ENCODE data around the gene GIN1. TPM values are rescaled to one million over a fixed set of nuclear protein-coding genes. Genes with fewer than 3 reads are reported as not detected.

GIN1 gene
- total and polyA plus RNA-seq, 9 of the 15 experiments (the other 6 are each of a cell fraction or from before 2014, with no cell fraction given), result 2.4 to 9.8 (median 7.8) TPM

DNA sequence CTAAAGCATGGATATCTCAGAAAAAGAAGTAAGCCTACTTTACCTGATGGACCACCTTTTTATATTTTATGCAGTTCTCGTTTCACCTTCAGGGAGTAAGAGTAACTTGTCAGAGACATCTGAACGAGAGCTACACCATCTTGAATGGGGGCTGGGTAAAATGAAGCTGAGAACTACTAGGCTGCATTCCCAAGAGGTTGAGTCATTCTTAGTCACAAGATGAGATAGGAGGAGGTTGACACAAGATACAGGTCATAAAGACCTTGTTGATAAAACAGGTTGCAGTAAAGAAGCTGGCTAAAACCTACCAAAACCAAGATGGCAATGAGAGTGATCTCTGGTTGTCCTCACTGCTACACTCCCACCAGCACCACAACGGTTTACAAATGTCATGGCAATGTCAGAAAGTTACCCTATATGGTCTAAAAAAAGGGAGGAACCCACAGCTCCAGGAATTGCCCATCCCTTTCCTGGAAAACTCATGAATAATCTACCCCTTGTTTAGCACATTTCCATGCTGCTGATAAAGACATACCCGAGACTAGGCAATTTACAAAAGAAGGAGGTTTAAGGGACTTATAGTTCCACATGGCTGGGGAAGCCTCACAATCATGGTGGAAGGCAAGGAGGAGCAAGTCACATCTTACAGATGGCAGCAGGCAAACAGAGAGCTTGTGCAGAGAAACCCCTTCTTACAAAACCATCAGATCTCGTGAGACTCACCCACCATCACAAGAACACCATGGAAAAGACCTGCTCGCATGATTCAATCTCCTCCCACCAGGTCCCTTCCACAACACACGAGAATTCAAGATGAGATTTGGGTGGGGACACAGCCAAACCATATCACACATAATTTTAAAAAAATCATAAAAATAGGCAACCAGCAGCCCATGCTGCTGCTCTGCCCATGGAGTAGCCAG, 62.5 kb downstream of the GIN1 start (continued):
- TF ChIP-seq CBFA2T3 (IDR thresholded peaks at IDR 0.05), result peak; percentile 30
- peak; percentile 90 for TF ChIP-seq TCFL5 (CRISPR knock-in tag; conservative IDR thresholded peaks at IDR 0.05)
- TF ChIP-seq SIN3A (IDR thresholded peaks at IDR 0.05; ENCODE audit: borderline replicate concordance in 2 of 2, control insufficient read depth in 1 of 2, low read depth in 2 of 2, low read length in 2 of 2), result no peak
- peak; percentile 97 for TF ChIP-seq HBP1 (CRISPR knock-in tag; IDR thresholded peaks at IDR 0.05)
- TF ChIP-seq, protein P1, sequence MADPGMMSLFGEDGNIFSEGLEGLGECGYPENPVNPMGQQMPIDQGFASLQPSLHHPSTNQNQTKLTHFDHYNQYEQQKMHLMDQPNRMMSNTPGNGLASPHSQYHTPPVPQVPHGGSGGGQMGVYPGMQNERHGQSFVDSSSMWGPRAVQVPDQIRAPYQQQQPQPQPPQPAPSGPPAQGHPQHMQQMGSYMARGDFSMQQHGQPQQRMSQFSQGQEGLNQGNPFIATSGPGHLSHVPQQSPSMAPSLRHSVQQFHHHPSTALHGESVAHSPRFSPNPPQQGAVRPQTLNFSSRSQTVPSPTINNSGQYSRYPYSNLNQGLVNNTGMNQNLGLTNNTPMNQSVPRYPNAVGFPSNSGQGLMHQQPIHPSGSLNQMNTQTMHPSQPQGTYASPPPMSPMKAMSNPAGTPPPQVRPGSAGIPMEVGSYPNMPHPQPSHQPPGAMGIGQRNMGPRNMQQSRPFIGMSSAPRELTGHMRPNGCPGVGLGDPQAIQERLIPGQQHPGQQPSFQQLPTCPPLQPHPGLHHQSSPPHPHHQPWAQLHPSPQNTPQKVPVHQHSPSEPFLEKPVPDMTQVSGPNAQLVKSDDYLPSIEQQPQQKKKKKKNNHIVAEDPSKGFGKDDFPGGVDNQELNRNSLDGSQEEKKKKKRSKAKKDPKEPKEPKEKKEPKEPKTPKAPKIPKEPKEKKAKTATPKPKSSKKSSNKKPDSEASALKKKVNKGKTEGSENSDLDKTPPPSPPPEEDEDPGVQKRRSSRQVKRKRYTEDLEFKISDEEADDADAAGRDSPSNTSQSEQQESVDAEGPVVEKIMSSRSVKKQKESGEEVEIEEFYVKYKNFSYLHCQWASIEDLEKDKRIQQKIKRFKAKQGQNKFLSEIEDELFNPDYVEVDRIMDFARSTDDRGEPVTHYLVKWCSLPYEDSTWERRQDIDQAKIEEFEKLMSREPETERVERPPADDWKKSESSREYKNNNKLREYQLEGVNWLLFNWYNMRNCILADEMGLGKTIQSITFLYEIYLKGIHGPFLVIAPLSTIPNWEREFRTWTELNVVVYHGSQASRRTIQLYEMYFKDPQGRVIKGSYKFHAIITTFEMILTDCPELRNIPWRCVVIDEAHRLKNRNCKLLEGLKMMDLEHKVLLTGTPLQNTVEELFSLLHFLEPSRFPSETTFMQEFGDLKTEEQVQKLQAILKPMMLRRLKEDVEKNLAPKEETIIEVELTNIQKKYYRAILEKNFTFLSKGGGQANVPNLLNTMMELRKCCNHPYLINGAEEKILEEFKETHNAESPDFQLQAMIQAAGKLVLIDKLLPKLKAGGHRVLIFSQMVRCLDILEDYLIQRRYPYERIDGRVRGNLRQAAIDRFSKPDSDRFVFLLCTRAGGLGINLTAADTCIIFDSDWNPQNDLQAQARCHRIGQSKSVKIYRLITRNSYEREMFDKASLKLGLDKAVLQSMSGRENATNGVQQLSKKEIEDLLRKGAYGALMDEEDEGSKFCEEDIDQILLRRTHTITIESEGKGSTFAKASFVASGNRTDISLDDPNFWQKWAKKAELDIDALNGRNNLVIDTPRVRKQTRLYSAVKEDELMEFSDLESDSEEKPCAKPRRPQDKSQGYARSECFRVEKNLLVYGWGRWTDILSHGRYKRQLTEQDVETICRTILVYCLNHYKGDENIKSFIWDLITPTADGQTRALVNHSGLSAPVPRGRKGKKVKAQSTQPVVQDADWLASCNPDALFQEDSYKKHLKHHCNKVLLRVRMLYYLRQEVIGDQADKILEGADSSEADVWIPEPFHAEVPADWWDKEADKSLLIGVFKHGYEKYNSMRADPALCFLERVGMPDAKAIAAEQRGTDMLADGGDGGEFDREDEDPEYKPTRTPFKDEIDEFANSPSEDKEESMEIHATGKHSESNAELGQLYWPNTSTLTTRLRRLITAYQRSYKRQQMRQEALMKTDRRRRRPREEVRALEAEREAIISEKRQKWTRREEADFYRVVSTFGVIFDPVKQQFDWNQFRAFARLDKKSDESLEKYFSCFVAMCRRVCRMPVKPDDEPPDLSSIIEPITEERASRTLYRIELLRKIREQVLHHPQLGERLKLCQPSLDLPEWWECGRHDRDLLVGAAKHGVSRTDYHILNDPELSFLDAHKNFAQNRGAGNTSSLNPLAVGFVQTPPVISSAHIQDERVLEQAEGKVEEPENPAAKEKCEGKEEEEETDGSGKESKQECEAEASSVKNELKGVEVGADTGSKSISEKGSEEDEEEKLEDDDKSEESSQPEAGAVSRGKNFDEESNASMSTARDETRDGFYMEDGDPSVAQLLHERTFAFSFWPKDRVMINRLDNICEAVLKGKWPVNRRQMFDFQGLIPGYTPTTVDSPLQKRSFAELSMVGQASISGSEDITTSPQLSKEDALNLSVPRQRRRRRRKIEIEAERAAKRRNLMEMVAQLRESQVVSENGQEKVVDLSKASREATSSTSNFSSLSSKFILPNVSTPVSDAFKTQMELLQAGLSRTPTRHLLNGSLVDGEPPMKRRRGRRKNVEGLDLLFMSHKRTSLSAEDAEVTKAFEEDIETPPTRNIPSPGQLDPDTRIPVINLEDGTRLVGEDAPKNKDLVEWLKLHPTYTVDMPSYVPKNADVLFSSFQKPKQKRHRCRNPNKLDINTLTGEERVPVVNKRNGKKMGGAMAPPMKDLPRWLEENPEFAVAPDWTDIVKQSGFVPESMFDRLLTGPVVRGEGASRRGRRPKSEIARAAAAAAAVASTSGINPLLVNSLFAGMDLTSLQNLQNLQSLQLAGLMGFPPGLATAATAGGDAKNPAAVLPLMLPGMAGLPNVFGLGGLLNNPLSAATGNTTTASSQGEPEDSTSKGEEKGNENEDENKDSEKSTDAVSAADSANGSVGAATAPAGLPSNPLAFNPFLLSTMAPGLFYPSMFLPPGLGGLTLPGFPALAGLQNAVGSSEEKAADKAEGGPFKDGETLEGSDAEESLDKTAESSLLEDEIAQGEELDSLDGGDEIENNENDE (IDR thresholded peaks at IDR 0.05; ENCODE audit: low read depth, low read length), result no peak
- TF ChIP-seq, protein P2, sequence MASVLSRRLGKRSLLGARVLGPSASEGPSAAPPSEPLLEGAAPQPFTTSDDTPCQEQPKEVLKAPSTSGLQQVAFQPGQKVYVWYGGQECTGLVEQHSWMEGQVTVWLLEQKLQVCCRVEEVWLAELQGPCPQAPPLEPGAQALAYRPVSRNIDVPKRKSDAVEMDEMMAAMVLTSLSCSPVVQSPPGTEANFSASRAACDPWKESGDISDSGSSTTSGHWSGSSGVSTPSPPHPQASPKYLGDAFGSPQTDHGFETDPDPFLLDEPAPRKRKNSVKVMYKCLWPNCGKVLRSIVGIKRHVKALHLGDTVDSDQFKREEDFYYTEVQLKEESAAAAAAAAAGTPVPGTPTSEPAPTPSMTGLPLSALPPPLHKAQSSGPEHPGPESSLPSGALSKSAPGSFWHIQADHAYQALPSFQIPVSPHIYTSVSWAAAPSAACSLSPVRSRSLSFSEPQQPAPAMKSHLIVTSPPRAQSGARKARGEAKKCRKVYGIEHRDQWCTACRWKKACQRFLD (CRISPR knock-in tag; IDR thresholded peaks at IDR 0.05), result peak; percentile 99
- TF ChIP-seq, protein P3, sequence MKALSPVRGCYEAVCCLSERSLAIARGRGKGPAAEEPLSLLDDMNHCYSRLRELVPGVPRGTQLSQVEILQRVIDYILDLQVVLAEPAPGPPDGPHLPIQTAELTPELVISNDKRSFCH (CRISPR knock-in tag; IDR thresholded peaks at IDR 0.05), result peak; percentile 73; the same call in 1 of the 2 replicates
- TF ChIP-seq, protein P3 (tag; IDR thresholded peaks at IDR 0.05), result peak; percentile 100
